DND-41 (cell line): ENCODE data around the gene HSPG2.

Experiments used
- EZH2 ChIP-seq: IDR thresholded peaks from 3 replicates; pipeline ENCODE4 v1.6.1; 2012; ENCODE audit warnings: borderline replicate concordance, low read depth, mild to moderate bottlenecking, moderate library complexity, low read length, inconsistent platforms; ENCODE audit not compliant: severe bottlenecking
- TF ChIP-seq, protein P1 (sequence below): IDR thresholded peaks from 2 replicates; pipeline ENCODE4 v1.5.1; 2012; ENCODE audit warnings: borderline replicate concordance, low read length, moderate library complexity, mild to moderate bottlenecking; ENCODE audit not compliant: poor library complexity, severe bottlenecking; ENCODE audit errors: extremely low read depth

GRCh38 chr1:21932127-21932526 lies 5.0 kb downstream of the HSPG2 start:
- TF ChIP-seq, protein P1, sequence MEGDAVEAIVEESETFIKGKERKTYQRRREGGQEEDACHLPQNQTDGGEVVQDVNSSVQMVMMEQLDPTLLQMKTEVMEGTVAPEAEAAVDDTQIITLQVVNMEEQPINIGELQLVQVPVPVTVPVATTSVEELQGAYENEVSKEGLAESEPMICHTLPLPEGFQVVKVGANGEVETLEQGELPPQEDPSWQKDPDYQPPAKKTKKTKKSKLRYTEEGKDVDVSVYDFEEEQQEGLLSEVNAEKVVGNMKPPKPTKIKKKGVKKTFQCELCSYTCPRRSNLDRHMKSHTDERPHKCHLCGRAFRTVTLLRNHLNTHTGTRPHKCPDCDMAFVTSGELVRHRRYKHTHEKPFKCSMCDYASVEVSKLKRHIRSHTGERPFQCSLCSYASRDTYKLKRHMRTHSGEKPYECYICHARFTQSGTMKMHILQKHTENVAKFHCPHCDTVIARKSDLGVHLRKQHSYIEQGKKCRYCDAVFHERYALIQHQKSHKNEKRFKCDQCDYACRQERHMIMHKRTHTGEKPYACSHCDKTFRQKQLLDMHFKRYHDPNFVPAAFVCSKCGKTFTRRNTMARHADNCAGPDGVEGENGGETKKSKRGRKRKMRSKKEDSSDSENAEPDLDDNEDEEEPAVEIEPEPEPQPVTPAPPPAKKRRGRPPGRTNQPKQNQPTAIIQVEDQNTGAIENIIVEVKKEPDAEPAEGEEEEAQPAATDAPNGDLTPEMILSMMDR = no peak
- TF ChIP-seq EZH2 = no peak
